ENCODE measurements around the gene MYO18B. TPM values are rescaled to one million over a fixed set of nuclear protein-coding genes. Genes with fewer than 3 reads are reported as not detected.

The MYO18B gene
- total and polyA plus RNA-seq, 2 donors (not counting 3 experiments of a cell fraction or from before 2014, with no cell fraction given): 0.01 TPM; not detected in 1

DNA sequence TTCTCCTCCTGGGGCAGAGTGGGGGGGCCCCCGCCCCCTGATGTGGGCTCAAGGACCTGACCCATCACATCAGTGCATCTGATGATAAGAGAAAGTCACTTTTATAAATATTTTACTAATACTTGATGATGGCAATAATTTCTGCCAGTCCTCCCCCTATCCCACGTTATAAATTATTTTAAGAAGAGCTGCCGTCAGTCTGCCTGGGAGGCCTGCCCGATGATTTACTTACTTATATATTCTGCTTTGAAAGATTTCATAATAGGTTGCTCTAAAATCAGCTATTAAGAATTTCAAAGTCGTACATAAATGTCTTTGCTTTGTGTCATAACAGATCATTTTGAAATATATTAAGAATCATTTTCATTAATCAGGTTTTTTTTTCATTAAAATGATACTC is 58.8 kb downstream of the MYO18B start:
- FAIRE-seq: no peak
- POLR2A ChIA-PET: no interaction called here
- intact Hi-C loops (cut with micrococcal nuclease): no loop called here

More for the DNA sequence above, 58.8 kb downstream of the MYO18B start:
- Histone ChIP-seq H4K20me1 (replicated peaks; ENCODE audit: control insufficient read depth, extremely low read depth, insufficient read depth, low read length) (no peaks in the 10 kb centered on the region), H2AFZ (ENCODE audit: low read depth, low read length) (no peak overlapping the region), H3K27ac (ENCODE audit: insufficient read depth, low read depth, low read length) (no peak overlapping the region), H3K4me2 (ENCODE audit: insufficient read depth, low read length) (no peak overlapping the region), H3K9me3 (replicated peaks; ENCODE audit: control insufficient read depth, insufficient read depth, low read length) (no peaks in the 10 kb centered on the region), H3K9me1 (replicated peaks; ENCODE audit: control insufficient read depth, extremely low read depth, insufficient read depth, low read length) (no peaks in the 10 kb centered on the region), H3K79me2 (ENCODE audit: control insufficient read depth, insufficient read depth, low read length) (no peaks in the 10 kb centered on the region), H3K36me3 (ENCODE audit: control insufficient read depth in 2 of 2, extremely low read depth in 1 of 2, insufficient read depth in 2 of 2, low read length in 2 of 2) (no peaks in the 10 kb centered on the region), H3K4me1 (ENCODE audit: control insufficient read depth, extremely low read depth, insufficient read depth, low read length) (no peaks in the 10 kb centered on the region), H3K27me3 (ENCODE audit: control insufficient read depth in 2 of 2, insufficient read depth in 2 of 2, low read length in 2 of 2) (no peaks in the 10 kb centered on the region), H3K9ac (replicated peaks; ENCODE audit: extremely low read depth, insufficient read depth, low read length) (no peak overlapping the region), H3K4me3 (replicated peaks in 1 of 3; ENCODE audit: insufficient read depth in 1 of 3, low read depth in 1 of 3, low read length in 3 of 3) (no peak overlapping the region)
- dilution Hi-C loops (cut with MboI; ENCODE audit: extremely low pct_ligation_motif_present, low sequenced_read_pairs): no loop called here
- no peak for DNase-seq (ENCODE audit: low read depth, low spot score)
- CTCF ChIA-PET: no interaction called here
- no TSS peak for BruUV-seq (replicated peaks)
- no peak for TF ChIP-seq GATA2 (IDR thresholded peaks at IDR 0.05; ENCODE audit: insufficient read depth, insufficient read length, low read depth, low read length)
- TF ChIP-seq FOS (IDR thresholded peaks at IDR 0.05; ENCODE audit: borderline replicate concordance, insufficient read depth, low read length): no peak
- no peak for TF ChIP-seq JUN (IDR thresholded peaks at IDR 0.05; ENCODE audit: borderline replicate concordance, insufficient read depth, insufficient read length, low read depth)
- TF ChIP-seq, protein P1, sequence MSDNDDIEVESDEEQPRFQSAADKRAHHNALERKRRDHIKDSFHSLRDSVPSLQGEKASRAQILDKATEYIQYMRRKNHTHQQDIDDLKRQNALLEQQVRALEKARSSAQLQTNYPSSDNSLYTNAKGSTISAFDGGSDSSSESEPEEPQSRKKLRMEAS (IDR thresholded peaks at IDR 0.05; ENCODE audit: insufficient read depth, insufficient read length): no peak
- TF ChIP-seq POLR2A (IDR thresholded peaks at IDR 0.05; ENCODE audit: low read depth, low read length): no peak
- no peak for TF ChIP-seq POLR2AphosphoS5 (IDR thresholded peaks at IDR 0.05; ENCODE audit: insufficient read depth, low read depth, low read length)
- TF ChIP-seq, protein P2, sequence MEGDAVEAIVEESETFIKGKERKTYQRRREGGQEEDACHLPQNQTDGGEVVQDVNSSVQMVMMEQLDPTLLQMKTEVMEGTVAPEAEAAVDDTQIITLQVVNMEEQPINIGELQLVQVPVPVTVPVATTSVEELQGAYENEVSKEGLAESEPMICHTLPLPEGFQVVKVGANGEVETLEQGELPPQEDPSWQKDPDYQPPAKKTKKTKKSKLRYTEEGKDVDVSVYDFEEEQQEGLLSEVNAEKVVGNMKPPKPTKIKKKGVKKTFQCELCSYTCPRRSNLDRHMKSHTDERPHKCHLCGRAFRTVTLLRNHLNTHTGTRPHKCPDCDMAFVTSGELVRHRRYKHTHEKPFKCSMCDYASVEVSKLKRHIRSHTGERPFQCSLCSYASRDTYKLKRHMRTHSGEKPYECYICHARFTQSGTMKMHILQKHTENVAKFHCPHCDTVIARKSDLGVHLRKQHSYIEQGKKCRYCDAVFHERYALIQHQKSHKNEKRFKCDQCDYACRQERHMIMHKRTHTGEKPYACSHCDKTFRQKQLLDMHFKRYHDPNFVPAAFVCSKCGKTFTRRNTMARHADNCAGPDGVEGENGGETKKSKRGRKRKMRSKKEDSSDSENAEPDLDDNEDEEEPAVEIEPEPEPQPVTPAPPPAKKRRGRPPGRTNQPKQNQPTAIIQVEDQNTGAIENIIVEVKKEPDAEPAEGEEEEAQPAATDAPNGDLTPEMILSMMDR (IDR thresholded peaks at IDR 0.05; ENCODE audit: extremely low read depth in 1 of 2, insufficient read depth in 1 of 2, low read depth in 1 of 2, low read length in 2 of 2): no peak
- TF ChIP-seq EZH2 (IDR thresholded peaks at IDR 0.05; ENCODE audit: borderline replicate concordance, low read depth, low read length, severe bottlenecking): no peak
- TF ChIP-seq MYC (IDR thresholded peaks at IDR 0.05; ENCODE audit: low read depth, low read length): no peak

All from endothelial cell of umbilical vein (primary cell).